GM23248 (cell line): ENCODE results near the gene ZCCHC17. TPM values are rescaled to one million over a fixed set of nuclear protein-coding genes. Genes with fewer than 3 reads are reported as not detected.

ENCODE experiments used
- DNase-seq: peaks from one replicate; pipeline ENCODE4 v3.0.0-alpha.2; 2015
- H2AFZ ChIP-seq: fragments of 200-600 bp; sonication (generic); 2 replicates; pipeline ENCODE4 v1.6.1; 2016; ENCODE audit warnings: antibody characterized with exemption
- H3F3A ChIP-seq: fragments of 200-600 bp; sonication (generic); 2 replicates; pipeline ENCODE4 v1.6.1; 2016; ENCODE audit warnings: mild to moderate bottlenecking, antibody characterized with exemption, mixed run types; ENCODE audit not compliant: insufficient read depth
- H3K27ac ChIP-seq: fragments of 200-600 bp; sonication (generic); 2 replicates; pipeline ENCODE4 v1.5.1; 2016; ENCODE audit warnings: mild to moderate bottlenecking
- H3K27me3 ChIP-seq: fragments of 200-600 bp; sonication (generic); replicated peaks from 2 replicates; pipeline ENCODE4 v1.6.1; 2016; ENCODE audit warnings: mild to moderate bottlenecking; ENCODE audit not compliant: insufficient read depth
- H3K36me3 ChIP-seq: fragments of 200-600 bp; sonication (generic); 2 replicates; pipeline ENCODE4 v1.6.1; 2016; ENCODE audit warnings: low read depth, mild to moderate bottlenecking
- H3K4me1 ChIP-seq: fragments of 200-600 bp; sonication (generic); 2 replicates; pipeline ENCODE4 v1.6.1; 2016; ENCODE audit warnings: mild to moderate bottlenecking; ENCODE audit not compliant: insufficient read depth
- H3K4me2 ChIP-seq: fragments of 200-600 bp; sonication (generic); one replicate; pipeline ENCODE4 v1.6.1; 2016; ENCODE audit warnings: mild to moderate bottlenecking; ENCODE audit not compliant: unreplicated experiment
- H3K4me3 ChIP-seq: fragments of 200-600 bp; sonication (generic); 2 replicates; pipeline ENCODE4 v1.5.1; 2016; ENCODE audit warnings: mild to moderate bottlenecking
- H3K79me2 ChIP-seq: fragments of 200-600 bp; sonication (generic); 2 replicates; pipeline ENCODE4 v1.6.1; 2016; ENCODE audit warnings: mild to moderate bottlenecking; ENCODE audit not compliant: insufficient read depth
- H3K9ac ChIP-seq: fragments of 200-600 bp; sonication (generic); 2 replicates; pipeline ENCODE4 v1.6.1; 2016; ENCODE audit warnings: mild to moderate bottlenecking
- H3K9me2 ChIP-seq: fragments of 200-600 bp; sonication (generic); 2 replicates; pipeline ENCODE4 v1.6.1; 2016; ENCODE audit warnings: mixed run types, mild to moderate bottlenecking, moderate library complexity; ENCODE audit not compliant: insufficient read depth
- H3K9me3 ChIP-seq: fragments of 200-600 bp; sonication (generic); one replicate; pipeline ENCODE4 v1.6.1; 2017; ENCODE audit warnings: low read depth
- H4K20me1 ChIP-seq: fragments of 200-600 bp; sonication (generic); 2 replicates; pipeline ENCODE4 v1.6.0; 2016; ENCODE audit not compliant: insufficient read depth
- EZH2 ChIP-seq: fragments of 200-600 bp; sonication (generic); IDR thresholded peaks from 2 replicates; pipeline ENCODE4 v1.6.1; 2018; ENCODE audit warnings: antibody characterized with exemption, mild to moderate bottlenecking; ENCODE audit not compliant: insufficient read depth, poor library complexity, severe bottlenecking
- EZH2phosphoT487 ChIP-seq: fragments of 200-600 bp; sonication (generic); IDR thresholded peaks from 2 replicates; pipeline ENCODE4 v1.6.1; 2018; ENCODE audit warnings: antibody characterized with exemption, moderate library complexity, mild to moderate bottlenecking, low read depth; ENCODE audit not compliant: insufficient read depth
- whole genome bisulfite sequencing, 2 experiments: methylation state at CpG; one replicate each; pipeline ENCODE4 v1.1.6; 2015 to 2017; ENCODE audit warnings: low lambda C conversion rate in 2 of 2, low coverage in 1 of 2; ENCODE audit errors: missing lambda C conversion rate in 2 of 2; 5-methylcytosine and 5-hydroxymethylcytosine counted together
- in situ Hi-C: fragments of 300-500 bp; cut with MboI; formaldehyde crosslinking; loops from 2 replicates; pipeline ENCODE4 v1.15.0; 2020
- polyA plus RNA-seq: library from polyadenylated mRNA; unstranded; fragments of >200 nt; fragmentation: Nextera tagmentation; extraction: Ambion mirVana; gene quantifications from 2 replicates; pipeline ENCODE4 v1.2.1, GENCODE V29; 2016
- total RNA-seq: library from RNA; depleted of rRNA; stranded (reverse); fragments of >200 nt; shearing (Covaris generic); gene quantifications from 2 replicates; pipeline ENCODE4 v1.2.3, GENCODE V29; 2014

The ZCCHC17 gene
- total and polyA plus RNA-seq, 2 experiments from 2014 or later: 34.8 to 65.6 TPM

DNA sequence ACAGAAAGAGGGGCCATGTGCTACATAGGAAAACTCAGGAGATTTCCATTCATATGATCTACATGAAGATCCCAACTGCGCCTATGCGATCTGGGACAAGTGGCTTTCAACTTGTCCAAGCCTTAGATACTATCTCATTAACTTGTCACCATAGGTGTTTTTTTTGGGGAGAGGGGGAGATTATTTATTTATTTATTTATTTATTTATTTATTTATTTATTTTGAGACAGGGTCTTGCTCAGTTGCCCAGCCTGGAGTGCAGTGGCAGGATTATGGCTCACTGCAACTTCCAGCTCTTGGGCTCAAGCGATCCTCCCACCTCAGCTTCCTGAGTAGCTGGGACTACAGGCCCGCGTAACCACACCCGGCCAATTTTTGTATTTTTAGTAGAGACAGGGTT is 64.8 kb downstream of the ZCCHC17 start:
- DNase-seq: no peak
- Histone ChIP-seq H3K27ac (no peak overlapping the region), H3K9me3 (no peaks in the 10 kb centered on the region), H3K9ac (no peak overlapping the region), H3K79me2 (no peaks in the 10 kb centered on the region), H3K36me3 (peaks cover 22% of the 10 kb centered on the region; the same call in 1 of the 2 replicates), H3K4me1 (no peaks in the 10 kb centered on the region), H3K27me3 (no peaks in the 10 kb centered on the region), H3K9me2 (no peaks in the 10 kb centered on the region), H2AFZ (no peak overlapping the region), H3K4me2 (no peak overlapping the region), H4K20me1 (no peaks in the 10 kb centered on the region), H3K4me3 (no peak overlapping the region), H3F3A (no peaks in the 10 kb centered on the region)
- in situ Hi-C loops: no loop called here
- TF ChIP-seq EZH2phosphoT487 (no peak), EZH2 (no peak)
- 96 to 97% methylated on average over 6 of the region's 6 CpGs for WGBS, 2 experiments

DNA sequence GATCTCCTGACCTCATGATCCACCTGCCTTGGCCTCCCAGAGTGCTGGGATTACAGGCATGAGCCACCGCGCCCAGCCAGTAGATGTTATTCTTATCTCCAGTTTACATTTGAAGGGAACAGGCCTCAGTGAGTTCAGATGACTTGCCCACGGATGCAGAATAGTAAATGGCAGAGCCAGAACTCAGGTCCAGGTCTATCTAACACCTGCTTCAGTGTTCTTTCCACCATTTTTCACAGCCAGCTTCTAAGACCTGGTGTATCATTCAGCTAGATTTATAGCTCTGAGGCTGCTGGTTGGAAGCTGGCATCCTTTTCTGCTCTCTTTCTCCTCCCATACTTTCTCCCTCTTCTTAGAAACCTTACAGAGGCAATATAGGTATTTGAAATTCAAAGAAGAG is 65.2 kb downstream of the ZCCHC17 start:
- H3K27ac ChIP-seq: no peak overlapping the region
- no peak for DNase-seq
- no peak overlapping the region for H2AFZ ChIP-seq
- H3K9me2 ChIP-seq: no peaks in the 10 kb centered on the region
- peaks cover 22% of the 10 kb centered on the region; the same call in 1 of the 2 replicates for H3K36me3 ChIP-seq
- TF ChIP-seq EZH2 (no peak), EZH2phosphoT487 (no peak)
- H3K9ac ChIP-seq: no peak overlapping the region
- H3K79me2 ChIP-seq: no peaks in the 10 kb centered on the region
- H3K4me2 ChIP-seq: no peak overlapping the region
- H3F3A ChIP-seq: no peaks in the 10 kb centered on the region
- 95 to 99% methylated on average over 3 of the region's 3 CpGs for WGBS, 2 experiments
- H3K27me3 ChIP-seq: no peaks in the 10 kb centered on the region
- no peaks in the 10 kb centered on the region for H4K20me1 ChIP-seq
- no peaks in the 10 kb centered on the region for H3K4me1 ChIP-seq
- H3K4me3 ChIP-seq: no peak overlapping the region
- in situ Hi-C loops: no loop called here
- H3K9me3 ChIP-seq: no peaks in the 10 kb centered on the region

DNA sequence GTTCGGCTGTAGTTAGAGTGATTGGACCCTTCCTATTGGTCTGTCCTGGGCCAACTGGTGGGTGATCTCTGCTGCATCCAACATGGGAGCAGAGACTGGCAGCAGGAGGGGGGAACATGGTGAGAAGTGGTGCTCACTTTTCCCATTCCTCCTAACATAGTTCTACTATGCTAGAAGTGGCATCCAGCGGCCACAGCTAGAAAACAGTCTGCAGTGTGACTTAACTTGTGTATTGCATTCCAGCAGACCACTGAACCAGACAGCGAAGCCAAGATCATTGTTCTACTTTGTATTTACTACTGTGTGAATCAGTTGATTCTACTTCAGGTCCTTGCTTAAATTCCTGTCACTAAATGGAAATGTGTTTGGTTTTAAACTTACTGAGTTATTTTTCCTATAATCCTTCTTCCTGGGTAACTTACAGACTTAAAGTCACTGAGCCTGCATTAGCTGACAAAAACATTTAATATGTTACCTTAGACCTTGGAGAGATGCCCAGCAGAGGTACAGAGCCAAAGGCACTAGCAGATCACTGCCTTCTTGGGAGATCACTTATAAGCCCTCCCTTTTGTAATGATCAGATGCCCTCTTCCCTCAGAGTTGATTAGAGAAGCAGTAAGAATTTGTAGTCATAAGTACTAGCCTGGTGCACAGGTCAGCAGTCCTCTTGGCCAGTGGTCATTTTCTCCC is 67.9 kb downstream of the ZCCHC17 start:
- Histone ChIP-seq H3K27ac (no peak overlapping the region), H3K27me3 (no peaks in the 10 kb centered on the region), H2AFZ (no peak overlapping the region), H3K4me1 (no peaks in the 10 kb centered on the region), H3K4me2 (no peak overlapping the region), H3F3A (no peaks in the 10 kb centered on the region), H3K9me3 (no peaks in the 10 kb centered on the region), H3K36me3 (peaks cover 22% of the 10 kb centered on the region; the same call in 1 of the 2 replicates), H3K79me2 (no peaks in the 10 kb centered on the region), H3K9ac (no peak overlapping the region), H3K4me3 (no peak overlapping the region), H3K9me2 (no peaks in the 10 kb centered on the region), H4K20me1 (no peaks in the 10 kb centered on the region)
- in situ Hi-C loops: no loop called here
- WGBS, 2 experiments: 97 to 100% methylated on average over 3 of the region's 3 CpGs
- TF ChIP-seq EZH2phosphoT487 (no peak), EZH2 (no peak)
- DNase-seq: no peak

DNA sequence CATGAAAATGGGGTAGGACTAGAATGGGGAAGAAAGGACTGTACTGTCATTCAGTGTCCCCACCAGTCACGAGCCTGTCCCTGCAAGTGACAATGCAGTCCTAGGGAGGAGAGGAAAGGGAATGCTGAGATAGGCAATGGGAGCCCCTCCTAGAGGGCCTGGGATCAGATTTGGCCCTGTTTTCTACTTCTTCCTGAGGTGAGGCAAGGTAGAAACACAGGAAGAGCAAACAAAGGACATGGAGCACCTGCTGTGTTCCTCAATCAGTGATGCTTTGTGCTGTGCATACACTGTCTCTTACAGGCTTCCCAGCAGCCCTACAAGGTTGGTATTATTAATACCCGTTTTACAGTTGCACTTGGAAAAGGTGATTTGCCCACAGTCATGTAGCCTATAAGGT is 70.0 kb downstream of the ZCCHC17 start:
- TF ChIP-seq EZH2 (no peak), EZH2phosphoT487 (no peak)
- H3K27ac ChIP-seq: no peak overlapping the region
- no peaks in the 10 kb centered on the region for H3K9me2 ChIP-seq
- H3K79me2 ChIP-seq: no peaks in the 10 kb centered on the region
- H2AFZ ChIP-seq: no peak overlapping the region
- H3K36me3 ChIP-seq: peaks cover 22% of the 10 kb centered on the region; the same call in 1 of the 2 replicates
- H3K4me1 ChIP-seq: no peaks in the 10 kb centered on the region
- H3K4me2 ChIP-seq: no peak overlapping the region
- no peaks in the 10 kb centered on the region for H3K27me3 ChIP-seq
- 78 to 81% methylated on average over 2 of the region's 2 CpGs for WGBS, 2 experiments
- H3K9ac ChIP-seq: no peak overlapping the region
- no peaks in the 10 kb centered on the region for H3F3A ChIP-seq
- no peak for DNase-seq
- in situ Hi-C loops: no loop called here
- H4K20me1 ChIP-seq: no peaks in the 10 kb centered on the region
- H3K4me3 ChIP-seq: no peak overlapping the region
- no peaks in the 10 kb centered on the region for H3K9me3 ChIP-seq
